PC-3 (cell line): ENCODE measurements around the gene MBD6. TPM values are rescaled to one million over a fixed set of nuclear protein-coding genes. Genes with fewer than 3 reads are reported as not detected.

Experiments
- ATAC-seq: fragments of 200-7000 bp; cut with Tn5 transposase; 2 replicates; pipeline ENCODE4 v1.9.1; 2020; ENCODE audit warnings: mild to moderate bottlenecking, moderate library complexity
- BruUV-seq: library from RNA; stranded (reverse); fragments of 400-500 nt; replicated peaks from 2 replicates; lab custom pipeline; 2021; lab: Mats Ljungman, UMichigan
- CTCF ChIA-PET: fragments of 300-600 bp; sonication (Branson Sonifier 250); formaldehyde crosslinking; loops from one replicate; lab custom pipeline; 2022; ENCODE audit warnings: antibody characterized with exemption; lab: Charles Lee
- POLR2A ChIA-PET: fragments of 300-600 bp; sonication (Branson Sonifier 250); formaldehyde crosslinking; loops from one replicate; lab custom pipeline; 2022; ENCODE audit warnings: antibody characterized with exemption; ENCODE audit not compliant: unreplicated experiment; lab: Charles Lee
- DNase-seq: peaks from one replicate; pipeline ENCODE4 v3.0.0-alpha.2; 2015
- H2AFZ ChIP-seq: fragments of 300-600 bp; sonication (generic); 2 replicates; pipeline ENCODE4 v1.6.0; 2016; ENCODE audit warnings: antibody characterized with exemption, low read length
- H3F3A ChIP-seq: fragments of 300-600 bp; sonication (generic); one replicate; pipeline ENCODE4 v1.6.0; 2017; ENCODE audit warnings: antibody characterized with exemption, low read length, control low read depth, mild to moderate bottlenecking; ENCODE audit not compliant: unreplicated experiment
- H3K27ac ChIP-seq: fragments of 300-600 bp; sonication (generic); 2 replicates; pipeline ENCODE4 v1.5.1; 2016; ENCODE audit warnings: mild to moderate bottlenecking, low read length
- H3K27me3 ChIP-seq: fragments of 300-600 bp; sonication (generic); 2 replicates; pipeline ENCODE4 v1.6.1; 2016; ENCODE audit warnings: low read length, mixed read lengths
- H3K36me3 ChIP-seq: fragments of 300-600 bp; sonication (generic); 2 replicates; pipeline ENCODE4 v1.6.1; 2016; ENCODE audit warnings: low read depth, mixed run types, low read length, mixed read lengths
- H3K4me1 ChIP-seq: fragments of 300-600 bp; sonication (generic); 2 replicates; pipeline ENCODE4 v1.5.1; 2016; ENCODE audit warnings: low read length; ENCODE audit not compliant: insufficient read depth
- H3K4me2 ChIP-seq: fragments of 300-600 bp; sonication (generic); 2 replicates; pipeline ENCODE4 v1.6.0; 2016; ENCODE audit warnings: low read length
- H3K4me3 ChIP-seq: fragments of 300-600 bp; sonication (generic); 2 replicates; pipeline ENCODE4 v1.5.1; 2016; ENCODE audit warnings: mild to moderate bottlenecking, low read length, mixed read lengths
- H3K79me2 ChIP-seq: fragments of 300-600 bp; sonication (generic); 2 replicates; pipeline ENCODE4 v1.6.1; 2017; ENCODE audit warnings: low read length, mixed read lengths
- H3K9ac ChIP-seq: fragments of 300-600 bp; sonication (generic); 2 replicates; pipeline ENCODE4 v1.6.0; 2016; ENCODE audit warnings: mild to moderate bottlenecking, low read length
- H3K9me2 ChIP-seq: fragments of 300-600 bp; sonication (generic); replicated peaks from 2 replicates; pipeline ENCODE4 v1.6.1; 2016; ENCODE audit warnings: mixed run types, low read length, mixed read lengths
- H3K9me3 ChIP-seq: fragments of 300-600 bp; sonication (generic); 2 replicates; pipeline ENCODE4 v1.6.1; 2016; ENCODE audit warnings: low read length, mixed read lengths
- H4K20me1 ChIP-seq: fragments of 300-600 bp; sonication (generic); 2 replicates; pipeline ENCODE4 v1.6.1; 2016; ENCODE audit warnings: low read length, mixed read lengths
- EZH2 ChIP-seq: fragments of 300-600 bp; sonication (generic); IDR thresholded peaks from one replicate; pipeline ENCODE4 v1.6.1; 2017; ENCODE audit warnings: antibody characterized with exemption, mild to moderate bottlenecking, low read length; ENCODE audit not compliant: unreplicated experiment
- EZH2phosphoT487 ChIP-seq: fragments of 300-600 bp; sonication (generic); IDR thresholded peaks from 2 replicates; pipeline ENCODE4 v1.6.1; 2018; ENCODE audit warnings: mild to moderate bottlenecking, antibody characterized with exemption, low read length, borderline replicate concordance
- intact Hi-C: fragments of 100-400 bp; cut with micrococcal nuclease; formaldehyde crosslinking; loops from 2 replicates; pipeline ENCODE4 v1.9.0; 2023
- total RNA-seq: library from RNA; depleted of rRNA; stranded (reverse); fragments of >200 nt; gene quantifications from 2 replicates; pipeline ENCODE4 v1.2.3, GENCODE V29; 2014
- TF ChIP-seq, protein P1 (sequence below): fragments of 300-600 bp; sonication (generic); conservative IDR thresholded peaks from 2 replicates; pipeline ENCODE4 v1.5.1; 2017; ENCODE audit warnings: antibody characterized with exemption, low read depth, mild to moderate bottlenecking, low read length

The MBD6 gene
- total RNA-seq, 1 experiment from 2014 or later, result 13.2 TPM

DNA sequence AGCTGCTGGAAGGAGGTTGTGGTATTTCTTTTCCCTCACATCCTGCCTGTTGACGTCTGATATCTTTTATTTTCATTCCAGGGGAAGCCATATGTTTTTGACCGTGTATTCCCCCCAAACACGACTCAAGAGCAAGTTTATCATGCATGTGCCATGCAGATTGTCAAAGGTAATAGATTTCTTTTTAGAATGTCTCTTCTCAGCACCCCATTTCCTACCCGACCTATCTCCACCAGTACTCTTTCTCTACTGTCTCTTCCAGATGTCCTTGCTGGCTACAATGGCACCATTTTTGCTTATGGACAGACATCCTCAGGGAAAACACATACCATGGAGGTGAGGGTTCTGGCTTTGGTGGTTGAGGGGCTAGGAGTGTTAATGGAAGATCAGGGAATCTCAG lies 40.7 kb downstream of the MBD6 start:
- CTCF ChIA-PET, result no interaction called here
- no peaks in the 10 kb centered on the region for H3K9me2 ChIP-seq
- H3K36me3 ChIP-seq, result no peaks in the 10 kb centered on the region
- POLR2A ChIA-PET, result no interaction called here
- H3K4me3 ChIP-seq, result no peak overlapping the region
- H3K27me3 ChIP-seq, result peaks cover 12% of the 10 kb centered on the region; the same call in 1 of the 2 replicates
- H3K4me1 ChIP-seq, result no peaks in the 10 kb centered on the region
- H3K9me3 ChIP-seq, result no peaks in the 10 kb centered on the region
- no TSS peak for BruUV-seq
- ATAC-seq (no peak), DNase-seq (no peak)
- H3K27ac ChIP-seq, result no peak overlapping the region
- H3K4me2 ChIP-seq, result no peak overlapping the region
- H3F3A ChIP-seq, result no peaks in the 10 kb centered on the region
- H2AFZ ChIP-seq, result no peak overlapping the region
- H4K20me1 ChIP-seq, result no peaks in the 10 kb centered on the region
- TF ChIP-seq, protein P1, sequence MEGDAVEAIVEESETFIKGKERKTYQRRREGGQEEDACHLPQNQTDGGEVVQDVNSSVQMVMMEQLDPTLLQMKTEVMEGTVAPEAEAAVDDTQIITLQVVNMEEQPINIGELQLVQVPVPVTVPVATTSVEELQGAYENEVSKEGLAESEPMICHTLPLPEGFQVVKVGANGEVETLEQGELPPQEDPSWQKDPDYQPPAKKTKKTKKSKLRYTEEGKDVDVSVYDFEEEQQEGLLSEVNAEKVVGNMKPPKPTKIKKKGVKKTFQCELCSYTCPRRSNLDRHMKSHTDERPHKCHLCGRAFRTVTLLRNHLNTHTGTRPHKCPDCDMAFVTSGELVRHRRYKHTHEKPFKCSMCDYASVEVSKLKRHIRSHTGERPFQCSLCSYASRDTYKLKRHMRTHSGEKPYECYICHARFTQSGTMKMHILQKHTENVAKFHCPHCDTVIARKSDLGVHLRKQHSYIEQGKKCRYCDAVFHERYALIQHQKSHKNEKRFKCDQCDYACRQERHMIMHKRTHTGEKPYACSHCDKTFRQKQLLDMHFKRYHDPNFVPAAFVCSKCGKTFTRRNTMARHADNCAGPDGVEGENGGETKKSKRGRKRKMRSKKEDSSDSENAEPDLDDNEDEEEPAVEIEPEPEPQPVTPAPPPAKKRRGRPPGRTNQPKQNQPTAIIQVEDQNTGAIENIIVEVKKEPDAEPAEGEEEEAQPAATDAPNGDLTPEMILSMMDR, result no peak
- TF ChIP-seq EZH2phosphoT487 (no peak), EZH2 (no peak)
- no peak overlapping the region for H3K9ac ChIP-seq
- no peaks in the 10 kb centered on the region for H3K79me2 ChIP-seq
- intact Hi-C loops, result no loop called here

DNA sequence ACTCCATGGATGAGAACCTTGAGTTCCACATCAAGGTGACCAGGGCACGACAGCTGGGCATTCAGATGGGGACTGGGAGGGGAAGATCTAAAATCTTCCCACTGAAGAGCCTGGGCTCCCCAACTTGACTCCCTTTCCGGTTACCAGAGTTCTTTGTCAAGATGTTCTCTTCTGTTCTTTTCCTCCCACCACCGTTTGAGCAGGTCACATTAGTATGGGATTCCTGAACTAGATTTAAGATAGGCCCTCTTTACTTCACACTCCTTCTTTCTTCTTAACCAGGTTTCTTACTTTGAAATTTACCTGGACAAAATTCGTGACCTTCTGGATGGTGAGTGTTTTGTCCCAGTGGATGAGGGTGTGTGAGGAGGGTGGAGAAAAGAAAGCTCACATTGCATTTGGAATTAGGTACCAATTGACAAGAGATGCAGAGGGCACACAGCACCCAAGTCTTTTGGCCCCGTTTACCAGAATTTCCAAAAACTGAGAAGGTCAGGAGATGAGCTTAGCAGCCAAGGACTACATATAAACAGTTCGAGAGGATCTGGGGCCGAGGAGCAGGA lies 41.6 kb downstream of the MBD6 start:
- H3K27ac ChIP-seq, result no peak overlapping the region
- no peak for DNase-seq
- ChIA-PET POLR2A (no interaction called here), CTCF (no interaction called here)
- intact Hi-C loops, result no loop called here
- BruUV-seq, result no TSS peak
- H3K9ac ChIP-seq, result no peak overlapping the region
- H4K20me1 ChIP-seq, result no peaks in the 10 kb centered on the region
- no peaks in the 10 kb centered on the region for H3K36me3 ChIP-seq
- H3K9me2 ChIP-seq, result no peaks in the 10 kb centered on the region
- no peak for TF ChIP-seq EZH2phosphoT487
- TF ChIP-seq, protein P1, result no peak
- no peak for TF ChIP-seq EZH2
- H3K4me1 ChIP-seq, result no peaks in the 10 kb centered on the region
- no peaks in the 10 kb centered on the region for H3K79me2 ChIP-seq
- peaks cover 12% of the 10 kb centered on the region; the same call in 1 of the 2 replicates for H3K27me3 ChIP-seq
- no peak overlapping the region for H3K4me3 ChIP-seq
- no peak for ATAC-seq
- H2AFZ ChIP-seq, result no peak overlapping the region
- no peak overlapping the region for H3K4me2 ChIP-seq
- H3K9me3 ChIP-seq, result no peaks in the 10 kb centered on the region
- no peaks in the 10 kb centered on the region for H3F3A ChIP-seq

DNA sequence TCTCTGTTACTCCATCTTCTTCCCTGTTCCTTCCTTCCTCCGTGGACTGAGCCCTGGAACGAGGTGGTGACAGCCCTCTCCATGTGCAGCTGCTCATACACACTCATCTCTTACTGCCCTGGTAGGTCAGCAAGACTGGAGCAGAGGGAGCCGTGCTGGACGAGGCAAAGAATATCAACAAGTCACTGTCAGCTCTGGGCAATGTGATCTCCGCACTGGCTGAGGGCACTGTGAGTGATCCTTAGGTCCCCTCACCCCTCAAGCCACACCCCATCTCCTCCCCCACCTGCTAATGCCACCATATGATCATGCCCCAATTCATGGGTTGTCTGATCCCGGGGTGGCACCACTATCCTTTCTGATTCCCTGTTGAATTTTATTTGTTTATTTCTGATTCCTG lies 46.2 kb downstream of the MBD6 start:
- Histone ChIP-seq H3K27ac (no peak overlapping the region), H3K27me3 (0 out of 2 replicates have a peak, but pooled peaks cover 6% of the 10 kb centered on the region), H3K4me3 (no peak overlapping the region), H3K36me3 (no peaks in the 10 kb centered on the region), H3K79me2 (no peaks in the 10 kb centered on the region), H3F3A (no peaks in the 10 kb centered on the region), H3K9me3 (no peaks in the 10 kb centered on the region), H3K4me2 (no peak overlapping the region), H3K4me1 (no peaks in the 10 kb centered on the region), H2AFZ (no peak overlapping the region), H3K9me2 (no peaks in the 10 kb centered on the region), H3K9ac (no peak overlapping the region), H4K20me1 (no peaks in the 10 kb centered on the region)
- no peak for TF ChIP-seq EZH2phosphoT487
- TF ChIP-seq, protein P1, result no peak
- no peak for TF ChIP-seq EZH2
- ATAC-seq, result no peak
- intact Hi-C loops, result no loop called here
- no peak for DNase-seq
- no TSS peak for BruUV-seq
- POLR2A ChIA-PET, result no interaction called here
- CTCF ChIA-PET, result no interaction called here
